BLaER1 treated with 17β-estradiol and CSF1 and Interleukin-3, amounts not matched to agents 10 nM and 100 nM (cell line): Measurements from ENCODE around the gene SIL1.
A peak's percentile ranks its signal among the peaks of the same experiment; 100 is the strongest.

Experiments
- H3K27ac ChIP-seq, 11 experiments: shearing (Covaris generic); formaldehyde crosslinking; 2 replicates each; pipeline ENCODE4 v1.8.1; 2022
- H3K27me3 ChIP-seq, 11 experiments: shearing (Covaris generic); formaldehyde crosslinking; 2 replicates each; pipeline ENCODE4 v1.8.1; 2022
- H3K36me3 ChIP-seq, 11 experiments: shearing (Covaris generic); formaldehyde crosslinking; 2 replicates each; pipeline ENCODE4 v1.8.1; 2022
- H3K4me1 ChIP-seq, 10 experiments: shearing (Covaris generic); formaldehyde crosslinking; 2 replicates each; pipeline ENCODE4 v1.8.1; 2022
- H3K4me2 ChIP-seq, 11 experiments: shearing (Covaris generic); formaldehyde crosslinking; 2 replicates each; pipeline ENCODE4 v1.8.1; 2022
- H3K4me3 ChIP-seq, 10 experiments: shearing (Covaris generic); formaldehyde crosslinking; 2 replicates each; pipeline ENCODE4 v1.8.1; 2022
- H3K9ac ChIP-seq, 11 experiments: shearing (Covaris generic); formaldehyde crosslinking; 2 replicates each; pipeline ENCODE4 v1.8.1; 2022
- H3K9me3 ChIP-seq, 11 experiments: shearing (Covaris generic); formaldehyde crosslinking; replicated peaks in 1 of 11; 2 replicates each; pipeline ENCODE4 v1.8.1; 2022
- H4K20me1 ChIP-seq, 11 experiments: shearing (Covaris generic); formaldehyde crosslinking; 2 replicates each; pipeline ENCODE4 v1.8.1; 2022
- Cebpa-rat ChIP-seq, 11 experiments: shearing (Covaris generic); IDR thresholded peaks; 2 replicates each; pipeline ENCODE4 v1.8.1; 2022

SIL1 gene

GRCh38 chr5:138920181-138920580 is 278.0 kb downstream of the SIL1 start:
- Histone ChIP-seq H3K27me3 (no peaks in the 10 kb centered on the region), H3K27ac (no peak overlapping the region), H3K9ac (no peak overlapping the region), H3K4me2 (no peak overlapping the region), H3K4me3 (no peak overlapping the region), H3K4me1 (peaks cover 0 to 16% (median 5%) of the 10 kb centered on the region in 10 experiments; a peak in 10 of 20 replicates), H3K9me3 (no peaks in the 10 kb centered on the region), H4K20me1 (peaks cover 0 to 77% (median 15%) of the 10 kb centered on the region in 11 experiments; a peak in 13 of 22 replicates), H3K36me3 (peaks cover 62 to 100% (median 84%) of the 10 kb centered on the region in 11 experiments)
- TF ChIP-seq Cebpa-rat (IDR thresholded peaks at IDR 0.05): no peak

- no peak overlapping the region for H3K27ac ChIP-seq
- no peaks in the 10 kb centered on the region for H3K9me3 ChIP-seq
- peaks cover 62 to 100% (median 84%) of the 10 kb centered on the region in 11 experiments for H3K36me3 ChIP-seq
- no peak overlapping the region for H3K4me3 ChIP-seq
- TF ChIP-seq Cebpa-rat (IDR thresholded peaks at IDR 0.05): no peak
- peaks cover 0 to 16% (median 5%) of the 10 kb centered on the region in 10 experiments; a peak in 10 of 20 replicates for H3K4me1 ChIP-seq
- H3K4me2 ChIP-seq: peak overlapping the region in 2 of 11 experiments; percentile 4 to 28; a peak in 3 of 22 replicates
- H3K27me3 ChIP-seq: no peaks in the 10 kb centered on the region
- peaks cover 0 to 64% (median 15%) of the 10 kb centered on the region in 11 experiments; a peak in 13 of 22 replicates for H4K20me1 ChIP-seq
- no peak overlapping the region for H3K9ac ChIP-seq
These were observed 279.5 kb downstream of the SIL1 start for GRCh38 chr5:138918686-138919085.

GRCh38 chr5:138914338-138914737 is 283.8 kb downstream of the SIL1 start:
- TF ChIP-seq Cebpa-rat (IDR thresholded peaks at IDR 0.05): no peak
- peaks cover 0 to 29% (median 17%) of the 10 kb centered on the region in 10 experiments; a peak in 15 of 20 replicates for H3K4me1 ChIP-seq
- H3K9me3 ChIP-seq: peaks cover 12 to 18% (median 16%) of the 10 kb centered on the region in 11 experiments; a peak in 21 of 22 replicates
- no peaks in the 10 kb centered on the region for H3K27me3 ChIP-seq
- peaks cover 68 to 100% (median 89%) of the 10 kb centered on the region in 11 experiments for H3K36me3 ChIP-seq
- H3K4me2 ChIP-seq: no peak overlapping the region
- H3K9ac ChIP-seq: no peak overlapping the region
- H3K4me3 ChIP-seq: no peak overlapping the region
- no peak overlapping the region for H3K27ac ChIP-seq
- peaks cover 0 to 34% (median 5%) of the 10 kb centered on the region in 11 experiments; a peak in 9 of 22 replicates for H4K20me1 ChIP-seq

GRCh38 chr5:138913773-138914172 is 284.4 kb downstream of the SIL1 start:
- Histone ChIP-seq H3K27ac (no peak overlapping the region), H3K4me2 (no peak overlapping the region), H3K4me1 (peaks cover 0 to 25% (median 14%) of the 10 kb centered on the region in 10 experiments; a peak in 15 of 20 replicates), H3K36me3 (peaks cover 68 to 100% (median 89%) of the 10 kb centered on the region in 11 experiments), H4K20me1 (peaks cover 0 to 29% (median 3%) of the 10 kb centered on the region in 11 experiments; a peak in 9 of 22 replicates), H3K4me3 (no peak overlapping the region), H3K9me3 (peaks cover 16 to 24% (median 22%) of the 10 kb centered on the region in 11 experiments; a peak in 21 of 22 replicates), H3K9ac (no peak overlapping the region), H3K27me3 (no peaks in the 10 kb centered on the region)
- TF ChIP-seq Cebpa-rat (IDR thresholded peaks at IDR 0.05): no peak

- TF ChIP-seq Cebpa-rat (IDR thresholded peaks at IDR 0.05): no peak
- Histone ChIP-seq H3K27me3 (no peaks in the 10 kb centered on the region), H3K4me1 (peaks cover 0 to 16% (median 11%) of the 10 kb centered on the region in 10 experiments; a peak in 15 of 20 replicates), H4K20me1 (peaks cover 0 to 14% (median 0%) of the 10 kb centered on the region in 11 experiments; a peak in 4 of 22 replicates), H3K4me3 (no peak overlapping the region), H3K9ac (no peak overlapping the region), H3K27ac (no peak overlapping the region), H3K4me2 (no peak overlapping the region), H3K9me3 (peaks cover 32 to 41% (median 38%) of the 10 kb centered on the region in 11 experiments), H3K36me3 (peaks cover 74 to 100% (median 89%) of the 10 kb centered on the region in 11 experiments)
These were observed 286.1 kb downstream of the SIL1 start for GRCh38 chr5:138912093-138912492.

GRCh38 chr5:138911441-138911840 is 286.7 kb downstream of the SIL1 start:
- Histone ChIP-seq H3K27me3 (no peaks in the 10 kb centered on the region), H3K4me1 (peaks cover 0 to 16% (median 11%) of the 10 kb centered on the region in 10 experiments; a peak in 15 of 20 replicates), H3K9me3 (peaks cover 34 to 47% (median 44%) of the 10 kb centered on the region in 11 experiments), H4K20me1 (peaks cover 0 to 14% (median 0%) of the 10 kb centered on the region in 11 experiments; a peak in 4 of 22 replicates), H3K27ac (no peak overlapping the region), H3K4me3 (no peak overlapping the region), H3K36me3 (peaks cover 80 to 100% (median 90%) of the 10 kb centered on the region in 11 experiments), H3K9ac (no peak overlapping the region), H3K4me2 (peak overlapping the region in 3 of 11 experiments; percentile 27 to 53 (median 38); a peak in 3 of 22 replicates)
- TF ChIP-seq Cebpa-rat (IDR thresholded peaks at IDR 0.05): no peak

GRCh38 chr5:138910546-138911185 is 287.5 kb downstream of the SIL1 start:
- no peak overlapping the region for H3K9ac ChIP-seq
- H3K4me1 ChIP-seq: peaks cover 0 to 16% (median 11%) of the 10 kb centered on the region in 10 experiments; a peak in 15 of 20 replicates
- H3K9me3 ChIP-seq: peaks cover 34 to 51% (median 45%) of the 10 kb centered on the region in 11 experiments
- TF ChIP-seq Cebpa-rat (IDR thresholded peaks at IDR 0.05): no peak
- peak overlapping the region in 9 of 11 experiments; percentile 6 to 53 (median 27); a peak in 15 of 22 replicates for H3K4me2 ChIP-seq
- H3K27ac ChIP-seq: no peak overlapping the region; a peak in 2 of 22 replicates
- peaks cover 0 to 13% (median 0%) of the 10 kb centered on the region in 11 experiments; a peak in 4 of 22 replicates for H4K20me1 ChIP-seq
- H3K27me3 ChIP-seq: no peaks in the 10 kb centered on the region
- H3K4me3 ChIP-seq: no peak overlapping the region; a peak in 1 of 20 replicates
- H3K36me3 ChIP-seq: peaks cover 84 to 100% (median 94%) of the 10 kb centered on the region in 11 experiments

GRCh38 chr5:138909734-138910133 is 288.4 kb downstream of the SIL1 start:
- Histone ChIP-seq H3K4me2 (no peak overlapping the region), H3K27ac (no peak overlapping the region), H4K20me1 (peaks cover 0 to 10% (median 0%) of the 10 kb centered on the region in 11 experiments; a peak in 4 of 22 replicates), H3K36me3 (peaks cover 83 to 100% (median 96%) of the 10 kb centered on the region in 11 experiments), H3K4me1 (peaks cover 0 to 16% (median 11%) of the 10 kb centered on the region in 10 experiments; a peak in 15 of 20 replicates), H3K9me3 (peaks cover 34 to 54% (median 45%) of the 10 kb centered on the region in 11 experiments), H3K27me3 (no peaks in the 10 kb centered on the region), H3K4me3 (peak overlapping the region in 6 of 10 experiments; percentile 5 to 33 (median 14); a peak in 6 of 20 replicates), H3K9ac (no peak overlapping the region)
- peak in 2 of 11 experiments; percentile 10 to 69; a peak in 2 of 22 replicates for TF ChIP-seq Cebpa-rat (IDR thresholded peaks at IDR 0.05)

GRCh38 chr5:138905541-138905940 is 292.6 kb downstream of the SIL1 start:
- Histone ChIP-seq H4K20me1 (peaks cover 0 to 14% (median 9%) of the 10 kb centered on the region in 11 experiments; a peak in 8 of 22 replicates), H3K4me1 (peaks cover 17 to 31% (median 25%) of the 10 kb centered on the region in 10 experiments), H3K9ac (no peak overlapping the region), H3K4me2 (no peak overlapping the region), H3K27me3 (no peaks in the 10 kb centered on the region), H3K4me3 (no peak overlapping the region), H3K27ac (no peak overlapping the region), H3K36me3 (peaks cover 77 to 89% (median 81%) of the 10 kb centered on the region in 11 experiments), H3K9me3 (peaks cover 33 to 50% (median 46%) of the 10 kb centered on the region in 11 experiments)
- no peak for TF ChIP-seq Cebpa-rat (IDR thresholded peaks at IDR 0.05)
